Gastroesophageal sphincter (tissue), 3 donors: ENCODE measurements around the gene GPHN.

Experiments
- CTCF ChIP-seq, 4 experiments: fragments of 200-600 bp in 2 of 4; fragments of 450-650 bp in 2 of 4; sonication (generic) in 1 of 4; IDR thresholded peaks; one replicate each; pipeline ENCODE4 v1.5.1; 2017 to 2019; ENCODE audit warnings: antibody characterized with exemption in 4 of 4, mild to moderate bottlenecking in 2 of 4, moderate library complexity in 2 of 4
- EP300 ChIP-seq: sonication (generic); formaldehyde crosslinking; IDR thresholded peaks from one replicate; pipeline ENCODE4 v1.6.1; 2017; ENCODE audit warnings: antibody characterized with exemption, mild to moderate bottlenecking
- POLR2A ChIP-seq, 2 donors: fragments of 450-650 bp; IDR thresholded peaks; one replicate each; pipeline ENCODE4 v1.6.1; 2017; ENCODE audit warnings: antibody characterized with exemption in 2 of 2, mild to moderate bottlenecking in 2 of 2, moderate library complexity in 1 of 2

GRCh38 chr14:67170660-67171059, 662.7 kb downstream of the GPHN start:
- TF ChIP-seq CTCF (IDR thresholded peaks at IDR 0.05) (no peak), POLR2A (IDR thresholded peaks at IDR 0.05) (no peak), EP300 (no peak)
